HG03460 (cell line): ENCODE results near the gene FMO5.

Experiments used
- ATAC-seq: cut with Tn5 transposase; IDR thresholded peaks from one replicate; pipeline ENCODE4 v1.9.1; 2021; ENCODE audit not compliant: unreplicated experiment

Gene FMO5

DNA sequence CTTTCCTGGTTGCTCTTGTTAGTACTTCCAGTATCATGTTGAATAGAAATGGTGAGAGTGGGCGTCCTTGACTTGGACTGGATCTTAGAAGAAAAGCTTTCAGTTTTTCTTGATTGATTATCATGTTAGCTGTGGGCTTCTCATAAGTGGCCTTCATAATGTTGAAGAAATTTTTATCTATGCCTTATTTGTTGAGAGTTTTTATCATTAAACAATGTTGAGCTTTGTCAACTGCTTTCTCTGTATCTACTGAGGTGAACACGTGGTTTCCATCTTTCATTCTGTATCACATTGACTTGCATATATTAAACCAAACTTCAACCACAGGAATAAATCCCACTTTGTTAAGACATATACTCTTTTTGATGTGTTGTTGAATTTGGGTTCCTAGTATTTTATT, 82.3 kb downstream of the FMO5 start:
- no peak for ATAC-seq
